ENCODE results near the gene KCNK3.

DNA sequence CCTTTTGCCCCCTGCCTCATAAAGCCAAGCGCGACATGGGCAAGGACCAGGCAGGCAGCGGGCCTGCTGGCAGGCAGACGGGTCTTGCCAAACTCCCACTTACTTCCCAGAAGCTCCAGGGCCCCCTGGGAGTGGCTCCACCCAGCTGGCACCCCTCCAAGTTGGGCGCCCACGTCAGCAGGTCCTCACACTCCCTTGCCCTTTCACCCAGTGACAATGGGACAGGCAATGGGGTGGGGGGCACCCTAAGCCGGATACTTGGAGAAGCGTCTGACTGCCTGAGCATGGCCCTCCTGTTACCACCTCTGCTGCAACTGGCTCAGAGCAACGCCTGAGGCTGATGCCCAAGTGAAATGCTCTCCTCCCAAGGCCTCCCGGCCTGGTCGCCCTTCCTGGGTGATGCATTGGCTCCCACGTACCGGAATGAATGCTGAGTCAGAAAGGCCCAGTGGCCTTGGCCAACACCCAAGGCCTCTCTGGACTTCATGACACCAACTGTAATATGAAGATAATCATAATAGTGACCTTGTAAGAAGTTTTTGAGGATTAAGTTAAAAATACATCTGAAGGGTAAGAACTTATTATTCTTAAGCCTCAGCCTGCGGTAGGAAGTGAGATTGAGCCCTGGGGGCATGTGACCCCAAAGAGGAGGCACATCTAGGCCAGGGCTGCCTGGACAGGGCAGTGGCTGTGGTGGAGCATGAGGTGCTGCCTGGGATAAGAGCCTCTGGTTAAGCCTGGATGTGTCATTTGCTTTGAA, 31.6 kb downstream of the KCNK3 start:
- TF ChIP-seq EZH2phosphoT487 (IDR thresholded peaks at IDR 0.05; ENCODE audit: insufficient read depth, low read depth): no peak
- TF ChIP-seq EZH2 (IDR thresholded peaks at IDR 0.05; ENCODE audit: insufficient read depth, poor library complexity, severe bottlenecking): no peak
